RWPE2 (cell line): ENCODE results near the gene LEMD1.

ENCODE experiments used
- ATAC-seq: fragments of 200-7000 bp; cut with Tn5 transposase; 3 replicates; pipeline ENCODE4 v1.9.1; 2021; ENCODE audit warnings: low read depth
- DNase-seq: peaks from one replicate; pipeline ENCODE4 v3.0.0-alpha.2; 2020; ENCODE audit warnings: low spot score
- H3K27ac ChIP-seq: fragments of 450-650 bp; 2 replicates; pipeline ENCODE4 v1.5.1; 2017; ENCODE audit warnings: mild to moderate bottlenecking; ENCODE audit not compliant: poor library complexity, severe bottlenecking
- H3K27me3 ChIP-seq: fragments of 250-450 bp; sonication (Bioruptor Pico); 2 replicates; pipeline ENCODE4 v1.5.1; 2021; ENCODE audit warnings: mild to moderate bottlenecking, moderate library complexity; ENCODE audit not compliant: insufficient read depth, poor library complexity, severe bottlenecking
- H3K36me3 ChIP-seq: fragments of 250-450 bp; sonication (Bioruptor Pico); 2 replicates; pipeline ENCODE4 v1.5.1; 2020; ENCODE audit warnings: low read depth, mild to moderate bottlenecking, moderate library complexity
- H3K4me1 ChIP-seq: fragments of 250-450 bp; sonication (Bioruptor Pico); 2 replicates; pipeline ENCODE4 v1.5.1; 2021; ENCODE audit warnings: mild to moderate bottlenecking, moderate library complexity; ENCODE audit not compliant: insufficient read depth, poor library complexity, severe bottlenecking
- H3K4me3 ChIP-seq: fragments of 250-450 bp; sonication (Bioruptor Pico); 2 replicates; pipeline ENCODE4 v1.5.1; 2021; ENCODE audit warnings: mild to moderate bottlenecking, moderate library complexity; ENCODE audit not compliant: severe bottlenecking
- H3K9me3 ChIP-seq: fragments of 250-450 bp; sonication (Bioruptor Pico); 2 replicates; pipeline ENCODE4 v1.5.1; 2021; ENCODE audit warnings: mild to moderate bottlenecking, moderate library complexity; ENCODE audit not compliant: severe bottlenecking
- TF ChIP-seq, protein P1 (sequence below): fragments of 450-650 bp; IDR thresholded peaks from one replicate; pipeline ENCODE4 v1.5.1; 2017; ENCODE audit warnings: mild to moderate bottlenecking, moderate library complexity; ENCODE audit not compliant: poor library complexity, severe bottlenecking

Gene LEMD1

DNA sequence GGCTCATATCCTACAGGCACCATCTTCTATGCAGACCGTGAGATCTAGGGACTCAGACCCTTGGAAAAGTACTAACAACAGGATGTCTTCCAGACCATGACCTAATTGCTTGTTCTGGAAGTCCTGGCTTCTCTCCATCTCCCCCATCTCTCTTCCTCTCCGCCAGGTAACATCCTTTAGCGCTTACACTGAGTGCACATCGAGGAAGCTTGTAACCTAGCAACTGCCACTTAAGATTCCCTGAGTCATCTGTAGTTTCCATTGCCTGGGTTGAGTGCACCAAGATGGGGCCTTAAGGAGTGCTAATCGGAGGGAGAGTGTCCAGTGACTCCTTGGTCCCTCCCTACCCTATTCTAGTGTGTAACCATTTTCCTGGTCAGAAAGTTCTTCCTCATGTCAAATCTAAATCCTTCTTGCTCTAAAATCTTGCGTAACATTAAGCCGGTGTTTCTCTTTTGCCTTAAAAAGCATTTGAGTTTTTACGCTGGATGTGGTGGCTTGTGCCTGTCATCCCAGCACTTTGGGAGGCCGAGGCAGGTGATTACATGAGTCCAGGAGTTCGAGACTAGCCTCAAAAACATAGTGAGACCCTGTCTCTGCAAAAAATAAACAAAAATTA lies 74.8 kb downstream of the LEMD1 start:
- H3K9me3 ChIP-seq, result no peaks in the 10 kb centered on the region
- H3K27me3 ChIP-seq, result peaks cover 19% of the 10 kb centered on the region
- ATAC-seq, result peak; percentile 31; the same call in 1 of the 3 replicates
- no peak overlapping the region for H3K4me3 ChIP-seq
- no peak overlapping the region for H3K27ac ChIP-seq
- TF ChIP-seq, protein P1, sequence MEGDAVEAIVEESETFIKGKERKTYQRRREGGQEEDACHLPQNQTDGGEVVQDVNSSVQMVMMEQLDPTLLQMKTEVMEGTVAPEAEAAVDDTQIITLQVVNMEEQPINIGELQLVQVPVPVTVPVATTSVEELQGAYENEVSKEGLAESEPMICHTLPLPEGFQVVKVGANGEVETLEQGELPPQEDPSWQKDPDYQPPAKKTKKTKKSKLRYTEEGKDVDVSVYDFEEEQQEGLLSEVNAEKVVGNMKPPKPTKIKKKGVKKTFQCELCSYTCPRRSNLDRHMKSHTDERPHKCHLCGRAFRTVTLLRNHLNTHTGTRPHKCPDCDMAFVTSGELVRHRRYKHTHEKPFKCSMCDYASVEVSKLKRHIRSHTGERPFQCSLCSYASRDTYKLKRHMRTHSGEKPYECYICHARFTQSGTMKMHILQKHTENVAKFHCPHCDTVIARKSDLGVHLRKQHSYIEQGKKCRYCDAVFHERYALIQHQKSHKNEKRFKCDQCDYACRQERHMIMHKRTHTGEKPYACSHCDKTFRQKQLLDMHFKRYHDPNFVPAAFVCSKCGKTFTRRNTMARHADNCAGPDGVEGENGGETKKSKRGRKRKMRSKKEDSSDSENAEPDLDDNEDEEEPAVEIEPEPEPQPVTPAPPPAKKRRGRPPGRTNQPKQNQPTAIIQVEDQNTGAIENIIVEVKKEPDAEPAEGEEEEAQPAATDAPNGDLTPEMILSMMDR, result no peak
- H3K4me1 ChIP-seq, result no peaks in the 10 kb centered on the region
- DNase-seq, result no peak
- no peaks in the 10 kb centered on the region for H3K36me3 ChIP-seq

DNA sequence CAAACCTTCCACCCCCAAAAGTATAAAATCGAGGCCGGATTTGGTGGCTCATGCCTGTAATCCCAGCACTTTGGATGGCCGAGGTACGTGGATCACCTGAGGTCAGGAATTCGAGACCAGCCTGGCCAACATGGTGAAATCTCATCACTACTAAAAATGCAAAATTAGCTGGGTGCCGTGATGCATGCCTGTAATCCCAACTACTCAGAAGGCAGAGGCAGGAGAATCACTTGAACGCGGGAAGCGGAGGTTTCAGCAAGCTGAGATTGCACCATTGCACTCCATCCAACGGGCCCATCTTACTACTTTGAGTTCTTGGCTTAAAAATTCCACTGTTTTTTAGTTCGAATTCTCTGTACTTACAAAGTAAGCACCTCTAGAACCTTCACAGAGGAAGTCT lies 76.1 kb downstream of the LEMD1 start:
- no peak for ATAC-seq
- Histone ChIP-seq H3K36me3 (no peaks in the 10 kb centered on the region), H3K27ac (no peak overlapping the region), H3K4me1 (peaks cover 4% of the 10 kb centered on the region), H3K27me3 (peaks cover 19% of the 10 kb centered on the region), H3K4me3 (no peak overlapping the region), H3K9me3 (no peaks in the 10 kb centered on the region)
- TF ChIP-seq, protein P1, result no peak
- no peak for DNase-seq

DNA sequence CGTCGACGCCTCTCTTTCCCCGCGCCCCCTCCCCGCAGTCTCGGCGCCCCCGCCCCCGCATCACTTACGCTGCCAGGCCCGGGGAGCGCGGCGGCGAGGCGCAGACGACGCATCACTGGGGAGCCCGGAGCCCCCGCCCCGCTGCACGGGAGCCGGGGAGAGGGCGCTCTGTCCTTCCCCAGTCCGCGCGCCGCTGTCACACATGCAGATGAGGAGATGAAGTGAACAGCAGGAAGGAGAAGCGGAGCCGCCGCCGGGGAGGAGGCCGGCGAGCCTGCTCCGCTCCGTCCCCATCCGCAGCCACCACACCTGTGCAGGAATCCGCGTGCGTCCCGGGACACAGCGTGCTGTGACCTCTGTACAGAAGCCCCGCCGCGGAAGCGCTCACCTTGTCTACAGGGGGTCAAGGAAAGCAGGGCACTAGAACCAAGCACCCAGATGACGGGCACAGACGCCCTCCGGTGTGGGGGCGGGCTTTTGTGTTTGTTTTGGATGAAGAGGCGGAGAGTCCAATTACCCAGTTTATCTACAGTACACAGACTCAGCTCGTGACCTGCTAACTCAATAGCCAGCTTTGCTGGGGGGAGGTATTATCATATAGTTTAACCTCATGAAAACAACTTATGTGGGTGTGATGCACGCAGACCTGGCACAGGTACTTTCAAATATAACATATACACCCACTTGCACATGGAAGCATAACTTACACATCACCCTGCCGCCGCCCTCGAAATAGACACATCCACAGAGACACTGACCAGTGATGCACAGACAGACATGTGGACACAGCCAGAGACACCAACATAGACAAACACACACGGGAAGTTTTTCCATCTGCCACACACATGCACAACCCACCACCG lies 77.6 kb downstream of the LEMD1 start:
- ATAC-seq (peak; percentile 56), DNase-seq (no peak)
- Histone ChIP-seq H3K27me3 (peaks cover 19% of the 10 kb centered on the region), H3K4me1 (peaks cover 4% of the 10 kb centered on the region), H3K4me3 (peak overlapping the region; percentile 17), H3K36me3 (no peaks in the 10 kb centered on the region), H3K27ac (no peak overlapping the region), H3K9me3 (no peaks in the 10 kb centered on the region)
- TF ChIP-seq, protein P1, result peak; percentile 17

DNA sequence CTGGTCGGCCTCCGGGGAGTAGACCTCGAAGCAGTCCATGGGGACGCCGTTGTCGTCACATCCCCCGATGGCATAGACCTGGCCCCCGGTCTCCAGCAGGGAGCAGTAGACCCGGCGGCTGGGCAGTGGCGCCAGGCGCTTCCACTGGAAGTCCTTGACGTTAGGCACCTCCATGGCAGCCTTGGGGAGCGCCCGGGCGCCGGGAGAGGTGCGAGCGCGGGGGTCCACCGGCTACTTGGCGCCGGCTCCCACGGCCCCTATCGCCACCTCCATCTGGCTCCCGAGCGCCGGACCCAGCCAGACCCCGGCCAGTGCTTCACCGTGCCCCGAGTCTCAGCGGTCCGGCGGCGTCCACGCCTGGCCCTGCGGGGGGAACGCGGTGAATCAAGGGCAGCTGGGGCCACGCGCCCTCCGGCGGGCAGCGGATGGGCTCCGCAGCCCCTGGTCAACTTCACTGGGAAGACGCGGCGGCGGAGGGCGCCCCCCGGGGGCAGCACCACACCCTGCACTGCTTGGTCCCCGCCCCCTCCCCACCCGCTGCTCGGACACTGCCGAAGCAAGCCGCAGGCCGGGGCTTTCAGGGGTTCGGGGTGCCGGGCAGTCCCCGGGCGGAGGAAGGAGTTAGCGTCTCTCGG lies 78.3 kb downstream of the LEMD1 start:
- peaks cover 4% of the 10 kb centered on the region for H3K4me1 ChIP-seq
- DNase-seq (no peak), ATAC-seq (no peak; the same call in 2 of the 3 replicates)
- H3K9me3 ChIP-seq, result no peaks in the 10 kb centered on the region
- no peaks in the 10 kb centered on the region for H3K36me3 ChIP-seq
- no peak overlapping the region for H3K27ac ChIP-seq
- peak overlapping the region; percentile 17 for H3K4me3 ChIP-seq
- H3K27me3 ChIP-seq, result peaks cover 19% of the 10 kb centered on the region
- TF ChIP-seq, protein P1, result peak; percentile 27
